Mucosa of rectum (tissue), 2 donors: ENCODE results near the gene CHMP1B.
A peak's percentile ranks its signal among the peaks of the same experiment; 100 is the strongest.
"Not testable (repeated sequence)": the region's sequence is repeated elsewhere in the genome, so short reads cannot be mapped to it uniquely, and the experiment has no call there.

ENCODE experiments used
- H3K27ac ChIP-seq, 2 donors: one replicate each; pipeline ENCODE4 v1.7.0; 2013; ENCODE audit warnings: inconsistent platforms in 2 of 2, low read depth in 2 of 2, low read length in 2 of 2
- H3K27me3 ChIP-seq, 2 donors: one replicate each; pipeline ENCODE4 v1.7.0; 2013; ENCODE audit warnings: low read length in 2 of 2; ENCODE audit not compliant: control insufficient read depth in 2 of 2, insufficient read depth in 2 of 2
- H3K36me3 ChIP-seq, 2 donors: one replicate each; pipeline ENCODE4 v1.7.0; 2013; ENCODE audit warnings: low read length in 2 of 2; ENCODE audit not compliant: control insufficient read depth in 2 of 2, insufficient read depth in 2 of 2
- H3K4me1 ChIP-seq, 2 donors: one replicate each; pipeline ENCODE4 v1.7.0; 2013; ENCODE audit warnings: low read length in 2 of 2, mild to moderate bottlenecking in 1 of 2; ENCODE audit not compliant: control insufficient read depth in 2 of 2, insufficient read depth in 2 of 2
- H3K4me3 ChIP-seq, 2 donors: one replicate each; pipeline ENCODE4 v1.7.0; 2013; ENCODE audit warnings: low read length in 2 of 2
- H3K9ac ChIP-seq, 2 donors: one replicate each; pipeline ENCODE4 v1.7.0; 2013; ENCODE audit warnings: low read length in 2 of 2, low read depth in 1 of 2, mild to moderate bottlenecking in 1 of 2
- H3K9me3 ChIP-seq, 2 donors: one replicate each; pipeline ENCODE4 v1.7.0; 2013; ENCODE audit warnings: low read length in 2 of 2; ENCODE audit not compliant: control insufficient read depth in 2 of 2
- donor health status: healthy.
- donor health status: Normal muscosa, but diverticular disease.

Gene CHMP1B

DNA sequence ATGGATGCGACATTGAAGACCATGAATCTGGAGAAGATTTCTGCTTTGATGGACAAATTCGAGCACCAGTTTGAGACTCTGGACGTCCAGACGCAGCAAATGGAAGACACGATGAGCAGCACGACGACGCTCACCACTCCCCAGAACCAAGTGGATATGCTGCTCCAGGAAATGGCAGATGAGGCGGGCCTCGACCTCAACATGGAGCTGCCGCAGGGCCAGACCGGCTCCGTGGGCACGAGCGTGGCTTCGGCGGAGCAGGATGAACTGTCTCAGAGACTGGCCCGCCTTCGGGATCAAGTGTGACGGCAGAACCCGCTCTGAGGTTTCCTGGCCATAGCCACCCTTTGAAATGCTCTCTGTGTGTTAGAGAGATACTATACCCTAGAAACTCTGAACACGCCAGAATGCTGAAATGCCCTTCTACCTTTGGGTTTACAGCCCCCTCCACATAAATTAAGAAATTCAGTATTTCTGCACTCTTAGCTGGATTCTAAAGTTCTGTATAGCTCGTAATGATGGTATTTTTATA is 659 bp downstream of the CHMP1B start:
- peak overlapping the region; percentile 96 to 100 for H3K9ac ChIP-seq
- peaks cover 0 to 3% of the 10 kb centered on the region in 2 donors for H3K36me3 ChIP-seq
- H3K9me3 ChIP-seq = no peaks in the 10 kb centered on the region
- H3K4me3 ChIP-seq = peak overlapping the region; percentile 91 to 99
- H3K4me1 ChIP-seq = peaks cover 25% of the 10 kb centered on the region in 2 donors
- H3K27me3 ChIP-seq = no peaks in the 10 kb centered on the region
- H3K27ac ChIP-seq = peak overlapping the region; percentile 95 to 97

DNA sequence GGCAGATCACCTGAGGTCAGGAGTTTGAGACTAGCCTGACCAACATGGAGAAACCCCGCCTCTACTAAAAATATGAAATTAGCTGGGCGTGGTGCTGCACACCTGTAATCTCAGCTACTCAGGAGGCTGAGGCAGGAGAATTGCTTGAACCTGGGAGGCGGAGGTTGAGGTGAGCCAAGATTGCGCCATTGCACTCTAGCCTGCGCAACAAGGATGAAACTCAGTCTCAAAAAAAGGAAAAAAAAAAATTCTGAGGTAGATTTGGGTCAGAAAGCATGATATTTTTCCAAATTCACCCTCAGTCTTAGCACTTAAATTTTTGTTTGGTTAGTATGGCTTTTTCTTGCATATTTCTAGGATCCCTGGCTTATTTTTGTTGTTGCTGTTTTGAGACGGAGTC is 3.3 kb downstream of the CHMP1B start:
- not testable (repeated sequence) for H3K9ac ChIP-seq, H3K27ac ChIP-seq, H3K4me3 ChIP-seq, H3K36me3 ChIP-seq, H3K9me3 ChIP-seq, H3K27me3 ChIP-seq
- H3K4me1 ChIP-seq = peaks cover 28 to 38% of the 10 kb centered on the region in 2 donors

DNA sequence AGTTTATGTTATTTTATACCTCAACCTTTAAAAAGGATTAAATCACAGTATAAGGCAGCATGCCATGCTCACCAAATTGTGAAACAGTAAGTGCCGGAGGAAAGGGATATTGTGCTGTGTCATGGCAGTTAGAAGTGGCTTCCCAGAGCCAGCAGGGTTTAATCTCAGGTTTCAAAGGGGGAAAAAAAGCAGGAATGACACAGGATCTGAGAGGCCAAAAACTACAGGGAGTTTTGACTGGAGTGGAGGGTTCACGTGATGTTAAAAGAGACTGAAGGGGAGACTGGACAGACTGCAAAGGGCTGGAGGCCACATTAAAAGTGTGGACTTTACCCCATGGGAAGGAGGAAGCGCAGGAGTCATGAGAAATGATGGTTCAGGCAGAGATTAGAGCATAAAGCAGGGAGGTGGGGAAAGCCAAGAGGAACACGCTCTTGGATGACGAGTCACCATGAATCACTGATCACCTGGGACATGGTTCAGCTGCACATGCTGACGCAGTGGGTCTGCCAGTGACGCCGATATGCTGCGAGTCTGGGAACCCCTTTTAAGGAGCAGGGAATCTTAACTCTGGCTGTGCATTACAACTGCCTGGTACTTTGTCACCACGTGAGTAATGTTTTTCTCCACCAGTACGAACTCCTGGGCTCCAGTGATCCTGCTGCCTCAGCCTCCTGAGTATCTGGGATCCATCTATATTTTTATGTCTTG is 6.1 kb downstream of the CHMP1B start:
- H3K9ac ChIP-seq = peak overlapping the region; percentile 8 to 36
- peaks cover 16 to 26% of the 10 kb centered on the region in 2 donors for H3K4me1 ChIP-seq
- peaks cover 0 to 3% of the 10 kb centered on the region in 2 donors for H3K36me3 ChIP-seq
- H3K4me3 ChIP-seq = peak overlapping the region; percentile 5 to 42
- H3K9me3 ChIP-seq = no peaks in the 10 kb centered on the region
- no peaks in the 10 kb centered on the region for H3K27me3 ChIP-seq
- H3K27ac ChIP-seq = peak overlapping the region; percentile 83 to 87

DNA sequence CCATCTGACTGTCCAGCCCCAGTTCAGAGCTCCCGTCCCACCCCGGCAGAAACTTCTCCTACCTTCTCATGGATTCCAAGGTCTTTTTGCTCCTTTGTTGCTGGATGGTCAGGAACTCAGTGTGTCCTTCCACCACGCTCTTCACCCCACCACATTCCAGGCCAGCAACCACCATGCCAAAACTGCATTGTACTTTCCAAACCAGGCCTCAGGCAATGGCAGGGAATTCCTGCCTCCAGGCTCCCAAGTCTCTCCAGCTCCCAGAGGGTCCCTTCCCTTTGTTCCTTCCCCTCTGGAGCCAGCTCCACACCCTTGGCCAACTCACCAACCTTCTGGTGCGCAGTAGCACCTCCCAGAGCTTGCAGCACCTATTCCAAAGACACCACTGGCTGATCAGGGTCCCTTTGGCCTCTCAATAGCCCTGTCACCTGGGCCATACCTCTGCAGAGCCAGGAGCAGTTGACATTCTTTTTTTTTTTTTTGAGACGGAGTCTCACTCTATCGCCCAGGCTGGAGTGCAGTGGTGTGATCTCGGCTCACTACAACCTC is 8.1 kb downstream of the CHMP1B start:
- Histone ChIP-seq H3K27ac (no peak overlapping the region), H3K4me1 (peaks cover 7 to 21% of the 10 kb centered on the region in 2 donors), H3K4me3 (no peak overlapping the region), H3K27me3 (no peaks in the 10 kb centered on the region), H3K9ac (no peak overlapping the region), H3K9me3 (no peaks in the 10 kb centered on the region), H3K36me3 (peaks cover 0 to 3% of the 10 kb centered on the region in 2 donors)

DNA sequence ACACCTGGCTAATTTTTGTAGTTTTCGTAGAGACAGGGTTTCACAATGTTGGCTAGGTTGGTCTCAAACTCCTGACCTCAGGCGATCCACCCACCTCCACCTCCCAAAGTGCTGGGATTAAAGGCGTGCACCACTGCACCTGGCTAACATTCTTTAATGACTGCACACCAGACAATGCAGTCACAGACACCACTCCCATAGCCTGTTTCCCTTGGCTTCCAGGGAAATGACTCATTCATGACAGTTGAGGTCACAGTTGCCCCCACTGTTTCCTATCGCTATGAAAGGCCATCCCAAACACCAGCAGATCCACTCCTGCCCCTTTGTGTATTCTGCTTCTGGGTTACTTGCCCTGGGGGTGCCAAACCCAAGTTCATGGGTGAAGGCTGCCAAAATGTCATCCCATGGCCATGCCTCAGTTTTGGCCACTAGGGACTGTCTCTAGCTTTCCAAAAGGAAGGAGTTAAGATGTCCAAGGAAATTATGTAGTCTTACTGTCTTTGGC is 8.7 kb downstream of the CHMP1B start:
- Histone ChIP-seq H3K9ac (no peak overlapping the region), H3K4me1 (peaks cover 7 to 21% of the 10 kb centered on the region in 2 donors), H3K27me3 (no peaks in the 10 kb centered on the region), H3K4me3 (no peak overlapping the region), H3K9me3 (no peaks in the 10 kb centered on the region), H3K27ac (no peak overlapping the region), H3K36me3 (peaks cover 0 to 3% of the 10 kb centered on the region in 2 donors)

DNA sequence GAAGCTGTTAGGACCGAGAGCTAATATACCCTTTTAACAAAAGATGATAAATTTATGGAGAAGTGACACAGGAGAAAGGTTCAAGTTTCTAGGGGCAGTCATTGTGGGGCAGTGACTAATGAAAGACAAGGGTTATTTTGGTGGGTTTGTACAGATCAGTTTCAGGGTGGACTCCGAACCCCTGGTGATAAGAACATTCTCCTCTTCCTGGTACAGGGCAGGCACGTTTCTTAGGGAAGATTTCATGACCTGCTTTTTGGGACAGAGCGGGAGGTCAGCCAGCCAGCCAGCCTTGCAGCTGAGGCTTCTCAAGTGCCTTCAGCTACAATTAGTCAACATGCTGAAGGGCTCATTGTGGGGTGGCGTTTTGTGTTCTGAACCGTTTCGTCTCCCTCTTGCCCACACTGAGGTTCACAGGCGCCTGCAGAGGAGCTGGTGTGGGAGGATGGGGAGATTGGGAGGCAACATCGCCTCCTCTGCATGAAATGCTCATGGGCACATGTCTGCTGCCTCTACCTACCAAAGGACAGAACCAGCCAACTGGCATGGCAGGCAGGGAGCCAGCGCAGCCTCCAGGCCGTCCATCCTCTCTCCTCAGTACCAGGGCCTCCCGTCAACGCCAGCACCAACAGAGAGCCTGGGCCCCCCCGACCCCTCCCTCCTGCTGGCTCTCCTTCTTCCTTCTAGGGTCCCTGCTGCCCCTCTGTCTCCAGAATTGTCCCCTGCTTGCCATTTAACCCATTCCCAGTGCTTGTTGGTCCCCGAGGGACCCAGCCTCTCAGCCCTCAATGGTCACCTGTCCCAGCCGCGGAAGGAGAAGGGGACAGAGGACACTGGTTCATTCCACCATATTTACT is 9.6 kb downstream of the CHMP1B start:
- no peak overlapping the region for H3K9ac ChIP-seq
- H3K27ac ChIP-seq = no peak overlapping the region
- H3K9me3 ChIP-seq = no peaks in the 10 kb centered on the region
- H3K27me3 ChIP-seq = no peaks in the 10 kb centered on the region
- no peaks in the 10 kb centered on the region for H3K36me3 ChIP-seq
- H3K4me3 ChIP-seq = no peak overlapping the region
- peaks cover 7 to 21% of the 10 kb centered on the region in 2 donors for H3K4me1 ChIP-seq

DNA sequence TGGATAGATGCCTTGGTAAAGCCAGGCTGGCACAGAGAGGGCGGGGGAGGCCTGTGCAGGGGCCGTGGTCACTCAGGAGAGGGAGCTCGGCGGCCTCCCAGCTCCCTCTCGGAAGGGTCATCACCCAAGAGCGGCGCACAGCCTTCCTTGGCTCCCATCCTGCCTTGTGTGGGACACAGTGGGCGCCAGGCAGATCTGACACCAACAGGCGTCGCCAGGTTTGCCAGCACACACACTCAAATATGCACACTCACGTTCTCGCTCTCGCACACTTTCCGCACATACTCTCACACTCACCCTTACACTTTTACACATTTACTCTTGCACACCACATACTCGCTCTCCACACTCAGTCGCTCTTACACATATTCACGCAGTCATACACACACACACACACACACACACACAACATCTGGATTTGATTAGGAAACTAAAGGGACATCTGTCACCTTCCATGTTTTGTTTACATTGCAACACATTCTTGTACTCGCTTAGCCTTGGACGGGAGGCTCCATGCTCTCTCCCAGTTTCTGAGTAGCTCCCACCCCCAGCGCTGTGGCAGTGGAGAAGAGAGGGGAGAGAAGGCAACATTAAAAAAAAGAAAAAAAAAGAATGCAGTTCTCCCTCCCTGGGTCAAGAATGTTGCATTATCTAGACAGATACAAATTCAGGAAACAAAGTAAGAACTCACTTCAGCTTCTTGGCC is 10.5 kb downstream of the CHMP1B start:
- H3K4me1 ChIP-seq = peaks cover 4 to 14% of the 10 kb centered on the region in 2 donors
- no peak overlapping the region for H3K4me3 ChIP-seq
- H3K36me3 ChIP-seq = no peaks in the 10 kb centered on the region
- no peak overlapping the region for H3K9ac ChIP-seq
- no peaks in the 10 kb centered on the region for H3K27me3 ChIP-seq
- H3K27ac ChIP-seq = no peak overlapping the region
- H3K9me3 ChIP-seq = no peaks in the 10 kb centered on the region

DNA sequence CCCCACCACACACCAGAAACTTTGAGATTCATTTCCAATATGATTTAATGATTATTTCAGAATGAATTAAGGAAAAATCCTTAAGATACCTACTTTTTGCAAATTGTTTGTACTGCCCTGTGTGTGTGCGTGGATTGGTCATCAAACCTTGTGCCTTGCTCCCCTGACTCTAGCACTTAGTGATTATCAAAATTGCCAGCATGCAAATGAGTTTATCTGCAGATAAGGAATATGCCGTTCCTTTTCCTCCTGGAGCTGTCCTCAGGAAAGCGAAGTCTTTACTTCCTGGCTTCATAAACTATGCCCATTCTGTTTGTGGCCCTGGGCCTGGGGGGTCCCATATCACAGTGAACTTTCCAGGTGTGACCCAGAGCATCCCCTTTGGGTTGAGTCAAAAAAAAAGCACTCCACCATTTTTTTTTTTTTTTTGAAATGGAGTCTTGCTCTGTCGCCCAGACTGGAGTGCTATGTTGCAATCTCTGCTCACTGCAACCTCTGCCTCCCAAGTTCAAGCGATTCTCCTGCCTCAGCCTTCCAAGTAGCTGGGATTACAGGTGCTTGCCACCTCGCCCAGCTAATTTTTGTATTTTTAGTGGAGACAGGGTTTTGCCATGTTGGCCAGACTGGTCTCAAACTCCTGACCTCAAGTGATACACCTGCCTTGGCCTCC is 11.4 kb downstream of the CHMP1B start:
- no peaks in the 10 kb centered on the region for H3K9me3 ChIP-seq
- H3K27ac ChIP-seq = no peak overlapping the region
- H3K9ac ChIP-seq = no peak overlapping the region

DNA sequence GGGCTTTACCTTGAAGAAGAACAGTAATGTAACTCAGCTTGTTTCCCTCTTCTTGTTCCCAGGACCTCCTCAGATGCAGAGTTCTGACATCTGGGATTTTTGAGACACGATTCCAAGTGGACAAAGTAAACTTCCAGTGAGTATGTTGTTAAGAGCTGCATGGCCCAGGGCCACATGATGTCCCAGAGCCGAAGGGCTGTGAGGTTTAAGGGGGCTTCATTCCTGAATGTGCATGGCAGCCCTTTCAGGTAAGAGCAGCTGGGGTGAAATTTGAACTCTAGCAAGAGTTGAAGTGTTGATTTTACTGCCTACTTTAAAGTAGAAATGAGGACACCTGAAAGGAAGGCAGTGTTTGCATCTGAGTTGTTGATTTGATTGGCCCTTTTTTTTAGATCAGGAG is 13.3 kb downstream of the CHMP1B start:
- no peak overlapping the region for H3K9ac ChIP-seq
- no peak overlapping the region for H3K27ac ChIP-seq
- H3K4me3 ChIP-seq = no peak overlapping the region
- H3K36me3 ChIP-seq = no peaks in the 10 kb centered on the region
- no peaks in the 10 kb centered on the region for H3K27me3 ChIP-seq
- H3K9me3 ChIP-seq = no peaks in the 10 kb centered on the region
- no peaks in the 10 kb centered on the region for H3K4me1 ChIP-seq

More for the DNA sequence above, 11.4 kb downstream of the CHMP1B start:
- peaks cover 4 to 6% of the 10 kb centered on the region in 2 donors for H3K4me1 ChIP-seq
- H3K4me3 ChIP-seq = no peak overlapping the region
- H3K27me3 ChIP-seq = no peaks in the 10 kb centered on the region
- H3K36me3 ChIP-seq = no peaks in the 10 kb centered on the region
